Naive B cell (primary cell): ENCODE measurements around the gene NEGR1. TPM values are rescaled to one million over a fixed set of nuclear protein-coding genes. Genes with fewer than 3 reads are reported as not detected.

Experiments
- ATAC-seq, 2 donors: fragments of 150-1000 bp; cut with Tn5 transposase; 2 replicates each; pipeline ENCODE4 v1.10.0; 2021; ENCODE audit warnings: low read depth in 2 of 2, mild to moderate bottlenecking in 2 of 2, moderate library complexity in 2 of 2
- DNase-seq: peaks from one replicate; pipeline ENCODE4 v3.0.0; 2022
- H3K27ac Mint-ChIP-seq, 6 donors: one replicate each; pipeline ENCODE4 v1.8.0; 2020 to 2022; ENCODE audit warnings: mild to moderate bottlenecking in 6 of 6, mixed read lengths in 6 of 6, moderate library complexity in 5 of 6, inconsistent platforms in 2 of 6
- H3K27me3 Mint-ChIP-seq, 3 donors: one replicate each; pipeline ENCODE4 v1.8.0; 2021 to 2022; ENCODE audit warnings: mixed read lengths in 3 of 3, mild to moderate bottlenecking in 1 of 3
- H3K36me3 Mint-ChIP-seq, 2 donors: one replicate each; pipeline ENCODE4 v1.8.0; 2020 to 2022; ENCODE audit warnings: mixed read lengths in 2 of 2, inconsistent platforms in 1 of 2, mild to moderate bottlenecking in 1 of 2
- H3K4me1 Mint-ChIP-seq, 3 donors: one replicate each; pipeline ENCODE4 v1.8.0; 2020 to 2022; ENCODE audit warnings: mixed read lengths in 3 of 3, inconsistent platforms in 1 of 3, mild to moderate bottlenecking in 1 of 3, moderate library complexity in 1 of 3
- H3K4me3 Mint-ChIP-seq, 8 donors: one replicate each; pipeline ENCODE4 v1.8.0; 2020 to 2022; ENCODE audit warnings: mild to moderate bottlenecking in 8 of 8, mixed read lengths in 8 of 8, moderate library complexity in 8 of 8, inconsistent platforms in 2 of 8
- H3K9me3 Mint-ChIP-seq, 7 donors: one replicate each; pipeline ENCODE4 v1.8.0; 2020 to 2022; ENCODE audit warnings: mixed read lengths in 7 of 7, mild to moderate bottlenecking in 5 of 7, inconsistent platforms in 2 of 7, moderate library complexity in 1 of 7
- polyA plus RNA-seq, 6 donors: library from polyadenylated mRNA; unstranded; fragments of 300-500 nt; fragmentation: Illumina TruSeq; gene quantifications; one replicate each; pipeline ENCODE4 v1.2.3, GENCODE V29; 2021; ENCODE audit warnings: low read depth in 6 of 6

NEGR1 gene
- polyA plus RNA-seq, 6 donors from 2014 or later, result 0.10 TPM; not detected in 5

DNA sequence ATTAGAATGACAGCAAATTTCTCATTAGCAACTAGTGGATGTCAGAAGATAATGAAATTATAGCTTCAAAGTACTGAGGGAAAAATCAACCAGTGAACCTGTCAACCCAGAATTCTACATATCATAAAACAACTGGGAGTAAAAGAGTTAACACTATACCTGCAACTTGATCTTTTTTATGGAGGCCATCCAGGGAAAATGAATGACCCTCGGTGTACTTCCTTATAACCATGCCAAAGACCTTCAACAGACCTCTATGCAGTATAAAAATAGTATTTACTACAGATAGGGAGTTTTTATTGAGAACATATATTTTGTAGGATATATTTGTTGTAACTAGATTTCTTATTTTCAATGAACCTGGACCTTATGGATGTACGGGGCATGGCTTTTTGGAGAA, 809.0 kb downstream of the NEGR1 start:
- Mint-ChIP-seq H3K27ac (no peak overlapping the region), H3K4me1 (no peaks in the 10 kb centered on the region), H3K36me3 (no peaks in the 10 kb centered on the region), H3K9me3 (peaks cover 0 to 4% (median 0%) of the 10 kb centered on the region in 7 donors), H3K27me3 (no peaks in the 10 kb centered on the region), H3K4me3 (no peak overlapping the region)
- DNase-seq (no peak), ATAC-seq (no peak)

DNA sequence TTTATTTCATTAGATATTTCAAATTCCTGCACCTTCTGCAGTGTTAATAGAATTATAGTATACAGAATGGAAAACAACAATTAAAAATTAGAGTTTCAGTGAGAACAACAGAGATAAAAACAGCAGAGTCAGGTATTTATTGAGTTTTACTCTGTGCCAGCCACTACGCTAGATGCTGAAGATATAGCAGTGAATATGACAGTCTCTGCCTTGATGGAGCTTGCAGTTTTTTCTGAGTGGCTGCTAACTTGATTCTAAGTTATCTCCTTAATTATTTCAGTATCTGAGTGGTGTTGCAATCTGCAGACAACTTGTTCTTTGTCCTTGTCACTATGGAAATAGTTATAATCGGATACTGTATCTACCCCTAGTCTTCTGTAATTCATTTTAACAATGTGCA, 817.2 kb downstream of the NEGR1 start:
- H3K9me3 Mint-ChIP-seq, result peaks cover 0 to 1% (median 0%) of the 10 kb centered on the region in 7 donors
- no peaks in the 10 kb centered on the region for H3K4me1 Mint-ChIP-seq
- H3K27me3 Mint-ChIP-seq, result no peaks in the 10 kb centered on the region
- H3K36me3 Mint-ChIP-seq, result no peaks in the 10 kb centered on the region
- DNase-seq (no peak), ATAC-seq (no peak)
- H3K4me3 Mint-ChIP-seq, result no peak overlapping the region
- no peak overlapping the region for H3K27ac Mint-ChIP-seq

DNA sequence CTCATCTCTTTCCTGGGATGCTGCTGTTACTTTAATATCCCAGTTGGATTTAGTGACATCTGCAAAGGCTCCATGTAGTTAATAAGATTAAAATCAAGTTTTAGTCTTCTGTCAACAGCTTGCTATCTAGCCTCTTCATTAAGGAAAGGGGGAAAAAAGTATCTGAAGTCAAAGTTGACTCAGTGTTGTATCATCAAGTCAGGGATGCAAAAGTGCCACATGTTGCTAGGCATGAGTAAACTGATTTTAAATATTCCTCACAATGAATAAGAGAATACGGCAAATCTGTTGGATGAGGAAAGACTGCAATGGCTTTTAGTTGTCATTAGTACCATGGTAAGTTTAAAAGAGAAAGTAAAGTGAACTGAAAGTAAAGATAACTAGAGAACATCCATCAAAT, 818.3 kb downstream of the NEGR1 start:
- H3K4me1 Mint-ChIP-seq, result no peaks in the 10 kb centered on the region
- no peak overlapping the region for H3K27ac Mint-ChIP-seq
- DNase-seq (no peak), ATAC-seq (no peak)
- peaks cover 0 to 3% (median 0%) of the 10 kb centered on the region in 7 donors for H3K9me3 Mint-ChIP-seq
- no peak overlapping the region for H3K4me3 Mint-ChIP-seq
- H3K27me3 Mint-ChIP-seq, result no peaks in the 10 kb centered on the region
- H3K36me3 Mint-ChIP-seq, result no peaks in the 10 kb centered on the region

DNA sequence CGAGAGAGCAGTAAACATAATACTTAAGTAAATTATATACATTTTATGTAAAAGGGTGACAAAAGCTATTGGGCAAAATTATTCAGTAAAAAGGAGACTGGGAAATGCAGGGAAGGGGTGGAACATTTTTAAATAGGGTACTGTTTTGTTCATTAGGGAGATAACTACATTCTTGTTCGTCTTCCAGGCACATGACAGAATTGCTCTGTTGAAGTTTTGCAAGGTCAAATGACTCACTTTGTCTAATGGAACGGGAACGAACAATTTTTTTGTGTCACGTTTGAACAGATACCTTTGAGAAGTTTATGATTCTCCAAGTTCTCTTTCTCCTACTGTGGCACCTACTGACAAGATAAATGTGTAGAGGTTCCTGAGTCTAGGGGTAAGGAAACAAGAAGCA, 819.2 kb downstream of the NEGR1 start:
- DNase-seq, result no peak
- Mint-ChIP-seq H3K36me3 (no peaks in the 10 kb centered on the region), H3K27me3 (no peaks in the 10 kb centered on the region), H3K4me3 (no peak overlapping the region), H3K4me1 (no peaks in the 10 kb centered on the region), H3K9me3 (peaks cover 0 to 3% (median 0%) of the 10 kb centered on the region in 7 donors), H3K27ac (no peak overlapping the region)
- no peak for ATAC-seq

DNA sequence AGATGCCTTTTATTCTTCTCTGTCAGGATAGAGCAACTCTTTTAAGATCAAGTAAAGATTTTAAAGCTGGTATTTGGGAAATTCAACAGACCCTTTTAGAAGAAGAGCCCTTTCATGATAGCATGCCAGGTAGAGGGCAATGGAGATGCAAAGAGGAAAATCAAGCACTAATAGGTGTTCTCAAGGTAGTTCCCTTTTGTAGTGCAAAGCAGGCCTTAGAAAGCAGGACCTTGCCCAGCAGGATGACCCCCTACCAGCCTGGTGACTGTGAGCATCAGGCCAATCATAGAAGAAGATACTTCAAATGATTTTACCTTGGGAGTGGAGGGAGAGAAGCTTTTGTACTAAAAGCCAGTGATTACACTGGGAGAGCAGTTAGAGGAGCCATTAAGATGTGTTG, 820.1 kb downstream of the NEGR1 start:
- no peak overlapping the region for H3K4me3 Mint-ChIP-seq
- no peaks in the 10 kb centered on the region for H3K4me1 Mint-ChIP-seq
- no peak overlapping the region for H3K27ac Mint-ChIP-seq
- peaks cover 0 to 3% (median 0%) of the 10 kb centered on the region in 7 donors for H3K9me3 Mint-ChIP-seq
- DNase-seq (no peak), ATAC-seq (no peak)
- H3K36me3 Mint-ChIP-seq, result no peaks in the 10 kb centered on the region
- no peaks in the 10 kb centered on the region for H3K27me3 Mint-ChIP-seq

GRCh38 chr1:71461416-71461815, 820.9 kb downstream of the NEGR1 start:
- no peak for ATAC-seq

DNA sequence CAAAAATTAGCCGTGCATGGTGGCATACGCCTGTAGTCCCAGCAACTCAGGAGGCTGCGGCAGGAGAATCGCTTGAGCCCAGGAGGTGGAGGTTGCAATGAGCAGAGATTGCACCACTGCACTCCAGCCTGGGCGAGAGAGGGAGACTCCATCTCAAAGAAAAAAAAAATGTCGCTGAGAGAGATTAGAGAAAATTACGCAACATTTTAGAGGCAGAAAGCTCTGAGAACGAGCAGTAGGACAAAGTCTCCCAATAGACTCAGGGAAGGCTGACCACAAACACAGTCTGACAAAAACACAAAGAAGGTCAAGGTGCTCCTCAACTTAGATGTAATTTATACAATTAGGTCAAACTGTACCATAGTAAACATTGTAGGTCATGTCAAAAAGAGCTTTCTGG, 833.9 kb downstream of the NEGR1 start:
- no peaks in the 10 kb centered on the region for H3K9me3 Mint-ChIP-seq
- no peaks in the 10 kb centered on the region for H3K27me3 Mint-ChIP-seq
- H3K4me1 Mint-ChIP-seq, result no peaks in the 10 kb centered on the region
- H3K4me3 Mint-ChIP-seq, result no peak overlapping the region
- H3K36me3 Mint-ChIP-seq, result no peaks in the 10 kb centered on the region
- H3K27ac Mint-ChIP-seq, result no peak overlapping the region
- DNase-seq (no peak), ATAC-seq (no peak)

More at GRCh38 chr1:71461416-71461815, 820.9 kb downstream of the NEGR1 start:
- Mint-ChIP-seq H3K36me3 (no peaks in the 10 kb centered on the region), H3K27ac (no peak overlapping the region), H3K4me3 (no peak overlapping the region), H3K4me1 (no peaks in the 10 kb centered on the region), H3K27me3 (no peaks in the 10 kb centered on the region), H3K9me3 (peaks cover 0 to 3% (median 0%) of the 10 kb centered on the region in 7 donors)
- DNase-seq, result no peak

GRCh38 chr1:71438626-71439025, 843.7 kb downstream of the NEGR1 start:
- no peak for DNase-seq
- Mint-ChIP-seq H3K27me3 (no peaks in the 10 kb centered on the region), H3K4me1 (no peaks in the 10 kb centered on the region), H3K4me3 (no peak overlapping the region), H3K27ac (no peak overlapping the region), H3K36me3 (no peaks in the 10 kb centered on the region), H3K9me3 (no peaks in the 10 kb centered on the region)
- no peak for ATAC-seq

- no peak for DNase-seq
- Mint-ChIP-seq H3K36me3 (no peaks in the 10 kb centered on the region), H3K4me3 (no peak overlapping the region), H3K4me1 (no peaks in the 10 kb centered on the region), H3K27me3 (no peaks in the 10 kb centered on the region), H3K9me3 (peaks cover 0 to 4% (median 0%) of the 10 kb centered on the region in 7 donors), H3K27ac (no peak overlapping the region)
- ATAC-seq, result no peak
These were observed 846.4 kb downstream of the NEGR1 start for GRCh38 chr1:71435951-71436350.

DNA sequence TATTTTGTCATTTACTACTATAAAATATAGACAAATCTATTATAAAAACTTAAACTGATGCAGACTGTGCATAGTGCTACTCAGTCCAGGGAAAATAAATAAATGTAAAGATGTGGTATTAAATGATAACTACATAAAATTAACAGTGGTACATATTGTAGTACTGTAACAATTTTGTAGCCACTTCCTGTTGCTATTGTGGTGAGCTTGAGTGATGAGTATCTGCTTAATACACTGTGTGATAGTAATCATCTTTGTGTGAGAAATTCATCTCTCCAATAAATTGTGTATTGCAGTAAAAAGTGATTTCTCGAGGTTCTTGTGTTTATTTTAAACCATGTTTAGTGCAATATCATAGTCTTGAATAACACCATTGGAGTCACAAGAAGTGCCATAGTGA, 848.1 kb downstream of the NEGR1 start:
- H3K27ac Mint-ChIP-seq, result no peak overlapping the region

GRCh38 chr1:71428029-71428428, 854.3 kb downstream of the NEGR1 start:
- Mint-ChIP-seq H3K9me3 (peaks cover 0 to 3% (median 0%) of the 10 kb centered on the region in 7 donors), H3K4me1 (no peaks in the 10 kb centered on the region), H3K27ac (no peak overlapping the region), H3K36me3 (no peaks in the 10 kb centered on the region), H3K27me3 (no peaks in the 10 kb centered on the region), H3K4me3 (no peak overlapping the region)
- DNase-seq (no peak), ATAC-seq (no peak)

More for the DNA sequence above, 848.1 kb downstream of the NEGR1 start:
- Mint-ChIP-seq H3K27me3 (no peaks in the 10 kb centered on the region), H3K4me1 (no peaks in the 10 kb centered on the region), H3K4me3 (no peak overlapping the region), H3K9me3 (peaks cover 0 to 4% (median 0%) of the 10 kb centered on the region in 7 donors), H3K36me3 (no peaks in the 10 kb centered on the region)
- no peak for ATAC-seq
- DNase-seq, result no peak

- DNase-seq (no peak), ATAC-seq (no peak)
- no peaks in the 10 kb centered on the region for H3K36me3 Mint-ChIP-seq
- no peak overlapping the region for H3K27ac Mint-ChIP-seq
- H3K27me3 Mint-ChIP-seq, result no peaks in the 10 kb centered on the region
- H3K9me3 Mint-ChIP-seq, result peaks cover 0 to 3% (median 0%) of the 10 kb centered on the region in 7 donors
- H3K4me1 Mint-ChIP-seq, result no peaks in the 10 kb centered on the region
- H3K4me3 Mint-ChIP-seq, result no peak overlapping the region
These were observed 855.3 kb downstream of the NEGR1 start for GRCh38 chr1:71427066-71427465.

GRCh38 chr1:71424536-71424935, 857.8 kb downstream of the NEGR1 start:
- no peak for DNase-seq

GRCh38 chr1:71422221-71422620, 860.1 kb downstream of the NEGR1 start:
- DNase-seq (no peak), ATAC-seq (no peak)
- H3K27me3 Mint-ChIP-seq, result no peaks in the 10 kb centered on the region
- H3K9me3 Mint-ChIP-seq, result no peaks in the 10 kb centered on the region
- H3K4me3 Mint-ChIP-seq, result no peak overlapping the region
- no peaks in the 10 kb centered on the region for H3K36me3 Mint-ChIP-seq
- no peaks in the 10 kb centered on the region for H3K4me1 Mint-ChIP-seq
- H3K27ac Mint-ChIP-seq, result no peak overlapping the region

More at GRCh38 chr1:71424536-71424935, 857.8 kb downstream of the NEGR1 start:
- no peaks in the 10 kb centered on the region for H3K4me1 Mint-ChIP-seq
- no peaks in the 10 kb centered on the region for H3K9me3 Mint-ChIP-seq
- H3K4me3 Mint-ChIP-seq, result no peak overlapping the region
- no peaks in the 10 kb centered on the region for H3K36me3 Mint-ChIP-seq
- no peaks in the 10 kb centered on the region for H3K27me3 Mint-ChIP-seq
- ATAC-seq, result no peak
- no peak overlapping the region for H3K27ac Mint-ChIP-seq

- H3K4me3 Mint-ChIP-seq, result no peak overlapping the region
- no peaks in the 10 kb centered on the region for H3K4me1 Mint-ChIP-seq
- H3K9me3 Mint-ChIP-seq, result no peaks in the 10 kb centered on the region
- H3K27ac Mint-ChIP-seq, result no peak overlapping the region
- no peaks in the 10 kb centered on the region for H3K36me3 Mint-ChIP-seq
- no peaks in the 10 kb centered on the region for H3K27me3 Mint-ChIP-seq
- DNase-seq (no peak), ATAC-seq (no peak)
These were observed 864.9 kb downstream of the NEGR1 start for GRCh38 chr1:71417421-71417820.
